GM20000 (cell line): ENCODE measurements around the gene SDC3.

Experiments used
- DNase-seq: peaks from one replicate; pipeline ENCODE4 v3.0.0; 2012; ENCODE audit warnings: low spot score
- TF ChIP-seq, protein P1 (sequence below): IDR thresholded peaks from 2 replicates; pipeline ENCODE4 v1.5.1; 2012; ENCODE audit warnings: mild to moderate bottlenecking, control low read depth; ENCODE audit errors: extremely low read depth, missing control alignments

Gene SDC3

DNA sequence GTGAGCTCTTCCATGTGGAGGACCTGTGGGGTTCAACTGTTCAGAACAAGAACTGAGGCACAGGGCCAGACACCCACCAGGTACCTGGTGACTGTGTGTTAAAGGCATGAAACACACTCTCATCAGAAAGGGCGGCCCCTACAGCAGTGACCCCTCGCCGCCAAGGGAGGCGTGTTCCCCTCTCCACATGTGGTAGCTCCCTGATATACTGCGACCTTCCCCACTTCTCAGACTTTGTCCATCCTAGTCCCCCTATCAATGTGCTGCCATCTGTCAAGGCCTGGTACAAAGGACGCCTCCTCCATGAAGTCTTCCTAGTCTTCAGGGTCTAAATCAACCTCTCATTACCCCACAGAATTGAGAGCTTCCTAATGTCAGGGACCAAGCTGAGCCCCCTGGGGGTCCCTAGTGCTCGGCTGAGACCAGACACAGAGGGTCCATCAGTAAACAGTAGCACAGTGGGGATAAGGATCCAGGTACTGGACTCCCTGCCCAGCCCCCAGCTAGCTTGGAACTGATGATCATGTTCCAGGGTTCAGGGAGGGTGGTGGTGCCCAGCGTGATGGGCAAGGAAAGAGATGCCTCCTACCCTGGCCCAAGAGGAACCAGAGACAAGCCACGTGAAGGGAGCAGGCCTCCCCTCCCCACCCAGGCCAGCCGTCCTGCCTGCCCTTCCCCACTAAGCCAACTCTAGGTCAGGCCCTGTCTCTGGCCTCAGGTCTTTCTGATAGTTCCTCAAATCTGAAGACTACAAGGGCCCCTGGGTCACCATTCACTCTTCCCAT lies 10.3 kb downstream of the SDC3 start:
- no peak for DNase-seq
- TF ChIP-seq, protein P1, sequence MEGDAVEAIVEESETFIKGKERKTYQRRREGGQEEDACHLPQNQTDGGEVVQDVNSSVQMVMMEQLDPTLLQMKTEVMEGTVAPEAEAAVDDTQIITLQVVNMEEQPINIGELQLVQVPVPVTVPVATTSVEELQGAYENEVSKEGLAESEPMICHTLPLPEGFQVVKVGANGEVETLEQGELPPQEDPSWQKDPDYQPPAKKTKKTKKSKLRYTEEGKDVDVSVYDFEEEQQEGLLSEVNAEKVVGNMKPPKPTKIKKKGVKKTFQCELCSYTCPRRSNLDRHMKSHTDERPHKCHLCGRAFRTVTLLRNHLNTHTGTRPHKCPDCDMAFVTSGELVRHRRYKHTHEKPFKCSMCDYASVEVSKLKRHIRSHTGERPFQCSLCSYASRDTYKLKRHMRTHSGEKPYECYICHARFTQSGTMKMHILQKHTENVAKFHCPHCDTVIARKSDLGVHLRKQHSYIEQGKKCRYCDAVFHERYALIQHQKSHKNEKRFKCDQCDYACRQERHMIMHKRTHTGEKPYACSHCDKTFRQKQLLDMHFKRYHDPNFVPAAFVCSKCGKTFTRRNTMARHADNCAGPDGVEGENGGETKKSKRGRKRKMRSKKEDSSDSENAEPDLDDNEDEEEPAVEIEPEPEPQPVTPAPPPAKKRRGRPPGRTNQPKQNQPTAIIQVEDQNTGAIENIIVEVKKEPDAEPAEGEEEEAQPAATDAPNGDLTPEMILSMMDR: no peak

DNA sequence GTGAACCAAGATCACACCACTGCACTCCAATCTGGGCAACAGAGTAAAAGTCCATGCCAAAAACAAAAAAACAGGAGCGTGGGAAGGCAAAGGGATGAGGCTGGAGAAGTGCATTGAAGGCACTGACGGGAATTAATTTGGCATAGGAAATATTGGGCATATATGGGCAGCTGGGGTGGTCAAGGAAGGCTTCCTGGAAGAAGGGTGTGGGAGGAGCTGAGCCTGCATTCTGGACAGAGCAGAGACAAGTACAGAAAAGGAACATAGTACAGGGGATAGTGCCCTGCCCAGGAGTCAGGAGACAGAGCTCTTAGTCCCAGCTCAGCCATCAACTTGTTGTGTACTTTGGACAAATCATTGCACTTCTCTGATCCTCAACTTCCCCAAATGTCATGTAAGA lies 11.7 kb downstream of the SDC3 start:
- no peak for DNase-seq
- TF ChIP-seq, protein P1: no peak

DNA sequence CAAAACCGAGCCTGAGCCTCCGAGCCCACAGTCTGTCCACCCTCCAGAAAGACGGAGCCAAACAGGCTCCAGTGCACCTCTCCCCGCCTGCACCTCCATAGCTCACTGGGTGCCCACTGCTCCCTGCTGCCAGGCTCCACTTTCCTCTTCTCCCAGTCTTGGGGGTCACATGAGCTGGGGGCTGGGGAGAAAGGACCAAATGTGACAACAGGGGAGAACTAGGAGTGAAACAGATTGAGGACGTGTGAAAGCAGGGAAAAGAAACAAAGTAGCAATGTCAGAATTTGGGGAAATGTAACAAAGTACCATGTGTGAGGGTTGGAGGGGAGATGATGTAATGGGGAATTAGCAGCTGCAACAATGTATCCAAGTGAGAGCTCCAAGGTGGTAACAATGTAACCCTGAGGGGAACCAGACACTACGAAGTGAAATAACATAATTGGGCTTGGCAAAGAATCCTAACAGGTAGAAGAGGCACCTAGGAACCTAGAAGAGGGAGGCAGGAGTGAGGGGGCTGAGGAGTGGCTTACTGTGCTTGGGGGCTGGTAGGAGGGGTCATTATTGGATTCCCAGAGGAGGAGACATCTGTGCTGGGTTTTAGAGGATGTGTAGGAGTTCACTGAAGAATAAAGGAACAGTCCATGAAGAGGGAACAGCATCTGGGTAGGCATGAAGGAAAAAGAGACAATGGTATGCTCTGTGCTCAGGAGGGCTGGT lies 12.5 kb downstream of the SDC3 start:
- no peak for DNase-seq
- TF ChIP-seq, protein P1: no peak

DNA sequence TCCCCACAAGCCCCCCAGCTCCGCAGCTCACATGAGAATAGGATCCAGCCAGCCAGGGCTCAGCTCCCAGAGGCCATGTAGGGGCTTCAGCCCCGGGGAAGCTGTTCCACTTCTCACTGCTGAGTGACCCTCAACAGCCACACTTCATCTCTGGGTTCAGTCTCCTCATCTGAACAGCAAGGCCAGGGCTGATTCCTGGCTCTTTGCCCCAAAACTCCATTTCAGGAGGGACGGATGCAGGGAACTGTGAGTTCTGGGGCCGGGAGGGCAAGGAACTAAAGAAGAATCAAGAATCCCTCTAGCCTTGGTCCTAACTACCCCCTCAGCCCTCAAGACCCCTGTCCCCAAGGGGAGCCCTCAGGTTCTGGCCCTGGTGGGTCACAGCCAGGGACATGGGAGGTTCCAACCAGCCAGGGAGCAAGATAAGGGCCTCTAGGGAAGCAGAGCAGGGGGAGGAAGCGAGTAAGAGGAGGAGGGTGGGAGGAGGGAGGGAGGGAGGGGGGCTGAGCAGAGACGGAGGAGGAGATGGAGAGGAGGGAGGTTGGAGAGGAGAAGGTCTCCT lies 13.1 kb downstream of the SDC3 start:
- TF ChIP-seq, protein P1: no peak
- DNase-seq: no peak

DNA sequence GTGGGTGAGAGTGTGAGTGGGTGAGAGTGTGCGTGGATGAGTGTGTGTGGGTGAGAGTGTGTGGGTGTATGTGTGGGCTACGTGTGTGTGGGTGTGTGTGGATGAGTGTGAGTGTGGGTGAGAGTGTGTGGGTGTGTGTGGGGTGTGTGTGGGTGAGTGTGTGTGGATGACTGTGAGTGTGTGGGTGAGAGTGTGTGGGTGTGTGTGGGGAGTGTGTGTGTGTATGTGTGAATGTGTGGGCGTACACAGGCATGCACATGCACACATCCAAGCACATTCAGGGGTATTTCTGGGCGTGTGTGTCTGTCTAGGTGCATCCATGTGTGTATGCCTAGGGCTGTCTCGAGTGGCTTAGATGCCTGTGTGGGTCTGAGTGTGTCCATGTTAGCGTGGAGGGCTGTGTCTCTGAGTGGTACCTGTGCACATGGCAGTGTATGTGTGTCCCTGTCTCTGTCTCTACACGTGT lies 14.0 kb downstream of the SDC3 start:
- TF ChIP-seq, protein P1: no peak
- no peak for DNase-seq

DNA sequence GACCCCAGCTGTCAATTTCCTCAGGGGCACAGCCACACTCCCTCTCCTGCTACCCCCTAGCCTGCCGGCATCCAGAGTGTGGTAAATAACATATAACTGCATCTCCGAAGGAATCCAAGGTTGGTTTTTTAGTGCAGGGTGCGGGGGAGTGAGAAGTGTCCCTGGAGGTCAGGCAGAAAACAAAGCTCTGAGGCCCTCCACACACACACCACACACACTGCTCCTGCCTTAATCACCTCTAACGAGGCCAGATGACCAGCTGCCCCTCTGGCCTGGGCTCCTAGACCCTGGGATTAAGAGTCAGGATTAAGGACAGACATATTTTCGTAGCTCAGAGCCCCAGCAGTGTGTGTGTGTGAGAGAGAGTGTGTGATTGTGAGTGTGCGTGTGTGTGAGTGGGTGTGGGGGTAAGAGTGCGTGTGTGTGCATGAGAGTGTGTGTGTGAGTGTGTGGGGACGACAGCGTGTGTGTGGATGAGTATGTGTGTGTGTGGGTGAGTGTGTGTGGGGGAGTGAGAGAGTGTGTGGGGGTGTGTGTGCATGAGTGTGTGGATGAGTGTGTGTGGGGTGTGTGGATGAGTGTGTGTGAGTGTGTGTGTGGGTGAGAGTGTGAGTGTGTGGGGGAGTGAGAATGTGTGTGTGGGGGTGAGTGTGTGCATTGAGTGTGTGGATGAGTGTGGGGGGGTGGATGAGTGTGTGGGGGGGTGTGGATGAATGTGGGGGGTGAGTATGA lies 14.6 kb downstream of the SDC3 start:
- TF ChIP-seq, protein P1: no peak
- DNase-seq: no peak

DNA sequence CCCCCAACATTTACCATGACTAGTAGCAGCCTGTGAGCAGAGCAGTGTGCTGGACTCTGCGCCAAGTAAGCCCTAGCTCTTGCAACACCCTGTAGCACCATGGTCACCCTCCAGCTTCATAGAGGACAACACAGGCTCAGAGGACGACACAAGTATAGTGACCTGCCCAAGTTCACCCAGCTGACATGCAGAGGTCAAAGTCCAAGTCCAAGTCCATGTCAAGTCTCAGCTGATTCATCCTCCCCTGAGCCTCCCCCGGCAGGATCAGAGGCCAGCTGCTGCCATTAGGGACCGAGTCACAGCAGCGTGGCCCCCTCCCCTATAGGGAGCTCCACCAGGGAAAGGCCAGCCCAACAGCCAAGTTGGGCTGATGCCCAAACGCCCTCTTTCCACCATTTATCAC lies 15.9 kb downstream of the SDC3 start:
- no peak for DNase-seq
- TF ChIP-seq, protein P1: no peak
